Calu3 (cell line): Measurements from ENCODE around the gene TPH1. TPM values are rescaled to one million over a fixed set of nuclear protein-coding genes. Genes with fewer than 3 reads are reported as not detected.

Source experiments
- BruUV-seq: library from RNA; stranded (reverse); fragments of 400-500 nt; replicated peaks from 2 replicates; lab custom pipeline; 2021; lab: Mats Ljungman, UMichigan
- CTCF ChIA-PET: fragments of 300-600 bp; sonication (Branson Sonifier 250); formaldehyde crosslinking; loops from one replicate; lab custom pipeline; 2022; ENCODE audit warnings: antibody characterized with exemption; lab: Charles Lee
- DNase-seq: peaks from one replicate; pipeline ENCODE4 v3.0.0; 2022
- H3K27ac Mint-ChIP-seq: one replicate; pipeline ENCODE4 v1.8.0; 2022; ENCODE audit warnings: mixed read lengths; ENCODE audit not compliant: unreplicated experiment
- H3K27me3 Mint-ChIP-seq: one replicate; pipeline ENCODE4 v1.8.0; 2022; ENCODE audit warnings: mixed read lengths; ENCODE audit not compliant: unreplicated experiment
- H3K36me3 Mint-ChIP-seq: one replicate; pipeline ENCODE4 v1.8.0; 2022; ENCODE audit warnings: mild to moderate bottlenecking, moderate library complexity, mixed read lengths; ENCODE audit not compliant: insufficient read depth, unreplicated experiment
- H3K4me1 Mint-ChIP-seq: one replicate; pipeline ENCODE4 v1.8.0; 2022; ENCODE audit warnings: mild to moderate bottlenecking, low read depth, mixed read lengths; ENCODE audit not compliant: unreplicated experiment
- H3K4me3 Mint-ChIP-seq: one replicate; pipeline ENCODE4 v1.8.0; 2022; ENCODE audit warnings: mild to moderate bottlenecking, low read depth, moderate library complexity, mixed read lengths; ENCODE audit not compliant: unreplicated experiment
- H3K9me3 Mint-ChIP-seq: one replicate; pipeline ENCODE4 v1.8.0; 2022; ENCODE audit warnings: low read depth, mixed read lengths; ENCODE audit not compliant: unreplicated experiment
- CTCF ChIP-seq: fragments of 200-600 bp; IDR thresholded peaks from one replicate; pipeline ENCODE4 v1.8.0; 2022; ENCODE audit warnings: antibody characterized with exemption; ENCODE audit not compliant: unreplicated experiment
- intact Hi-C: fragments of 100-400 bp; cut with micrococcal nuclease; formaldehyde crosslinking; loops from one replicate; pipeline ENCODE4 v1.10.0; 2022; ENCODE audit not compliant: unreplicated experiment
- total RNA-seq: library from RNA; stranded (reverse); gene quantifications from 2 replicates; pipeline ENCODE4 v1.2.3, GENCODE V29; 2022

Gene TPH1
- total RNA-seq, 1 experiment from 2014 or later, result 0.24 TPM

GRCh38 chr11:18016789-18017188 is 29.3 kb downstream of the TPH1 start:
- DNase-seq, result no peak
- CTCF ChIA-PET, result no interaction called here
- Mint-ChIP-seq H3K36me3 (peaks cover 23% of the 10 kb centered on the region), H3K27me3 (no peaks in the 10 kb centered on the region), H3K27ac (no peak overlapping the region), H3K4me1 (peaks cover 7% of the 10 kb centered on the region), H3K9me3 (no peaks in the 10 kb centered on the region), H3K4me3 (no peak overlapping the region)
- BruUV-seq, result no TSS peak
- intact Hi-C loops, result loop anchor here (10.0 kb wide), 1 partner anchor 88 kb away; the partner anchor contains the start of gene SAAL1
- TF ChIP-seq CTCF, result no peak

DNA sequence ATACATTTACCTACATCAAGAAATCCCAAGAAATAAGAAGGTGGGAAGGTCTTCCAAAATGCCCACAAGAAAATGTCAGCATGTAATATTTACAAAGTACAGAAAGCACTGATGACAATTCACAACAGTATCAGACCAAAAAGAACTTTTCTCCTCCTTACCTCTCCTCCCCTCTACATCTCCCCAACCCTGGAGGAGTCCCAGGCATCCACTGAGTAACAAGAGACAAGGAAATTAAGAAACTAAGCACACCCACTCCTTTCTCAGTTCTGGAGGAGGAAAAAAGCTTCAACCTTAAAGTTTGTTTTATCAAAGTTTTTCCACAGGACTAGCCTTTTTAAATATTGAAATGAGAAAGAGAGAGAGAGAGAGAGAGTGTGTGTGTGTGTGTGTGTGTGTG is 31.2 kb downstream of the TPH1 start:
- CTCF ChIA-PET, result interaction anchor here (0.6 kb wide), 1 partner anchor 284 kb away, joined by 3 read pairs; no protein-coding TSS in a partner anchor
- intact Hi-C loops, result loop anchor here (10.0 kb wide), 1 partner anchor 90 kb away; the partner anchor contains the start of gene SAAL1

GRCh38 chr11:18013790-18014507 is 32.1 kb downstream of the TPH1 start:
- Mint-ChIP-seq H3K27ac (peak overlapping the region; percentile 29), H3K4me1 (peaks cover 18% of the 10 kb centered on the region), H3K36me3 (peaks cover 23% of the 10 kb centered on the region), H3K27me3 (no peaks in the 10 kb centered on the region), H3K9me3 (no peaks in the 10 kb centered on the region), H3K4me3 (peak overlapping the region; percentile 91)
- no peak for TF ChIP-seq CTCF
- intact Hi-C loops, result loop anchor here (10.0 kb wide), 1 partner anchor 91 kb away; the partner anchor contains the start of gene SAAL1
- DNase-seq, result no peak
- BruUV-seq, result no TSS peak
- CTCF ChIA-PET, result interaction anchor here (1.1 to 1.2 kb wide), 2 partner anchors 92 to 101 kb away, joined by 3 to 5 read pairs; partner anchors contain the start of gene SAAL1

More for the DNA sequence above, 31.2 kb downstream of the TPH1 start:
- H3K4me3 Mint-ChIP-seq, result no peak overlapping the region
- H3K27ac Mint-ChIP-seq, result no peak overlapping the region
- H3K9me3 Mint-ChIP-seq, result no peaks in the 10 kb centered on the region
- BruUV-seq, result no TSS peak
- TF ChIP-seq CTCF, result no peak
- H3K27me3 Mint-ChIP-seq, result no peaks in the 10 kb centered on the region
- DNase-seq, result no peak
- peaks cover 23% of the 10 kb centered on the region for H3K36me3 Mint-ChIP-seq
- H3K4me1 Mint-ChIP-seq, result peaks cover 18% of the 10 kb centered on the region

DNA sequence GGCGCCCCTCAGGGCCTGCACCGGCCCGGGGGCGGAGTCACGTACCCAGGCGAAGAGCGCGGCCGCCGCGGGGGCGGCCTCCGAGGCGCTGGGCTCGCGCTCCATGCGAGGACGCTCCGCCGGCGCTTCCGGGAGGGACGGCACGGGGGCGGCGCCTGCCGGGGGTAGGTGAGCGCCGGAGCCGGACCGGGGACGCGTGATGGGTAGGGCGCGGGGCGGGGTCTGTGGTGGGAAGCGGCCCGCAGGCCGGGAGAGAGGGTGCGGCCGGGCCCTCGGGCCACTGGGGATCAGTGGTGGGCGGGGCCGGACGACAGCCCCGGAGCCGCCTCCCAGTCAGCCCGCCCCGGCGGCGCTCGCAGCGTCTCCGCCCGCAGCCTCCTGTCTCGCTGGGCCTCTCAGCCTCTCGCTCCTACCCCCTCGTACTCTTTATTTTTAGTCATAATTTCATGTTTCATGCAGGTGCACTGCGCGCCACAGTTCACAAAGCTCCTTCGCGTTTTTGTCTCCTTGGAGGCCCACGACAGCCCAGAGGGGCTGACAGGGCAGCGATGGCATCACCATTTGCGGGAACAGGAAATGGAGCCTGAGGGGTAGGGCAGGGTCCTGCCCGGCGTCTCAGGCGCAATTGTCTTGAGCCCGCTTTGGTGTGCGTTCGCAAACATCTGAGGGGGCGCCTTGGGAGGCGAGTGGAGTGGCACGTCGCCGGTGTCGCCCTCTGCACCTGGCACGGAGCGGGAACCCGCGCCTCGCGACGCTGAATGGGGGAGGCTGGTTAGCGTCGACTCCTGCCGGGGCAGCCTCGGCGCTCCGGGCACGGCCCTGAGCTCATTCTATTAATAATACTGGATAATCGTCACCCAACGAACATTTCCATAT is 32.9 kb downstream of the TPH1 start, which contains the start of gene SERGEF:
Gene SERGEF (minus strand): TSS at position 142 of the 876 bp plus-strand sequence. CDS start 37 bp downstream, at position 105.
- CTCF ChIA-PET, result interaction anchor here (1.1 to 1.2 kb wide), 2 partner anchors 93 to 102 kb away, joined by 3 to 5 read pairs; partner anchors contain the start of gene SAAL1
- BruUV-seq, result no TSS peak
- TF ChIP-seq CTCF, result no peak
- peak within 1 kb of the TSS; percentile 48 for H3K27ac Mint-ChIP-seq
- no peaks in the 10 kb centered on the region for H3K9me3 Mint-ChIP-seq
- peak; percentile 98 for DNase-seq
- peaks cover 18% of the 10 kb centered on the region for H3K4me1 Mint-ChIP-seq
- peaks cover 23% of the 10 kb centered on the region for H3K36me3 Mint-ChIP-seq
- peak within 1 kb of the TSS; percentile 91 for H3K4me3 Mint-ChIP-seq
- H3K27me3 Mint-ChIP-seq, result no peaks in the 10 kb centered on the region
- intact Hi-C loops, result loop anchor here (10.0 kb wide), 1 partner anchor 92 kb away; the partner anchor contains the start of gene SAAL1
